Stomach (tissue), 4 donors: ENCODE data around the gene CHD3.

ENCODE experiments used
- EP300 ChIP-seq: sonication (generic); formaldehyde crosslinking; IDR thresholded peaks from one replicate; pipeline ENCODE4 v1.6.1; 2017; ENCODE audit warnings: antibody characterized with exemption
- POLR2A ChIP-seq, 4 donors: fragments of 450-650 bp; IDR thresholded peaks; one replicate each; pipeline ENCODE4 v1.6.1; 2016; ENCODE audit warnings: antibody characterized with exemption in 4 of 4, control low read depth in 2 of 4, mild to moderate bottlenecking in 1 of 4, moderate library complexity in 1 of 4
- TF ChIP-seq, protein P1 (sequence below), 7 experiments: fragments of 450-650 bp in 4 of 7; fragments of 200-600 bp in 3 of 7; sonication (generic) in 3 of 7; IDR thresholded peaks; one replicate each; pipeline ENCODE4 v1.5.1; 2016 to 2019; ENCODE audit warnings: antibody characterized with exemption in 7 of 7, control low read depth in 2 of 7, mild to moderate bottlenecking in 1 of 7

DNA sequence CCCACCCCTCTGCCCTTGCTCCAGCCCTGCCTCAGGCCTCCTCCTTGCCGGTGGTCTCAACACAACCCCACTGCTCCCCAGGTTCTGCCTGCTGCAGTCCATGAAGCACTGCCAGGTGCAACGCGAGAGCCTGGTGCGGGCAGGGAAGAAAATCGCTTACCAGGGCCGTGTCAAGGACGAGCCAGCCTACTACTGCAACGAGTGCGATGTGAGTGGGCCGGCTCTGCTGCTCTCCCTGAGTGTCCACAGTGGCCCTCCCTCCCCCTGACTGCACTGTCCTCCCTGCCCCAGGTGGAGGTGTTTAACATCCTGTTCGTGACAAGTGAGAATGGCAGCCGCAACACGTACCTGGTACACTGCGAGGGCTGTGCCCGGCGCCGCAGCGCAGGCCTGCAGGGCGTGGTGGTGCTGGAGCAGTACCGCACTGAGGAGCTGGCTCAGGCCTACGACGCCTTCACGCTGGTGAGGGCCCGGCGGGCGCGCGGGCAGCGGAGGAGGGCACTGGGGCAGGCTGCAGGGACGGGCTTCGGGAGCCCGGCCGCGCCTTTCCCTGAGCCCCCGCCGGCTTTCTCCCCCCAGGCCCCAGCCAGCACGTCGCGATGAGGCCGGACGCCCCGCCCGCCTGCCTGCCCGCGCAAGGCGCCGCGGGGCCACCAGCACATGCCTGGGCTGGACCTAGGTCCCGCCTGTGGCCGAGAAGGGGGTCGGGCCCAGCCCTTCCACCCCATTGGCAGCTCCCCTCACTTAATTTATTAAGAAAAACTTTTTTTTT is 35.5 kb upstream of the CHD3 start:
- no peak for TF ChIP-seq POLR2A (IDR thresholded peaks at IDR 0.05)
- no peak for TF ChIP-seq EP300
- TF ChIP-seq, protein P1, sequence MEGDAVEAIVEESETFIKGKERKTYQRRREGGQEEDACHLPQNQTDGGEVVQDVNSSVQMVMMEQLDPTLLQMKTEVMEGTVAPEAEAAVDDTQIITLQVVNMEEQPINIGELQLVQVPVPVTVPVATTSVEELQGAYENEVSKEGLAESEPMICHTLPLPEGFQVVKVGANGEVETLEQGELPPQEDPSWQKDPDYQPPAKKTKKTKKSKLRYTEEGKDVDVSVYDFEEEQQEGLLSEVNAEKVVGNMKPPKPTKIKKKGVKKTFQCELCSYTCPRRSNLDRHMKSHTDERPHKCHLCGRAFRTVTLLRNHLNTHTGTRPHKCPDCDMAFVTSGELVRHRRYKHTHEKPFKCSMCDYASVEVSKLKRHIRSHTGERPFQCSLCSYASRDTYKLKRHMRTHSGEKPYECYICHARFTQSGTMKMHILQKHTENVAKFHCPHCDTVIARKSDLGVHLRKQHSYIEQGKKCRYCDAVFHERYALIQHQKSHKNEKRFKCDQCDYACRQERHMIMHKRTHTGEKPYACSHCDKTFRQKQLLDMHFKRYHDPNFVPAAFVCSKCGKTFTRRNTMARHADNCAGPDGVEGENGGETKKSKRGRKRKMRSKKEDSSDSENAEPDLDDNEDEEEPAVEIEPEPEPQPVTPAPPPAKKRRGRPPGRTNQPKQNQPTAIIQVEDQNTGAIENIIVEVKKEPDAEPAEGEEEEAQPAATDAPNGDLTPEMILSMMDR (IDR thresholded peaks at IDR 0.05): no peak
